PC-9 (cell line): ENCODE measurements around the gene C3orf70. TPM values are rescaled to one million over a fixed set of nuclear protein-coding genes. Genes with fewer than 3 reads are reported as not detected.

Source experiments
- BruUV-seq: library from RNA; stranded (reverse); fragments of 400-500 nt; replicated peaks from 2 replicates; lab custom pipeline; 2021; lab: Mats Ljungman, UMichigan
- CTCF ChIA-PET: fragments of 300-600 bp; sonication (Branson Sonifier 250); formaldehyde crosslinking; loops from one replicate; lab custom pipeline; 2022; ENCODE audit warnings: antibody characterized with exemption; lab: Charles Lee
- POLR2A ChIA-PET: fragments of 300-600 bp; sonication (Branson Sonifier 250); formaldehyde crosslinking; loops from one replicate; lab custom pipeline; 2022; ENCODE audit warnings: antibody characterized with exemption; ENCODE audit not compliant: unreplicated experiment; lab: Charles Lee
- DNase-seq, 2 experiments: peaks; one replicate each; pipeline versions ENCODE4 v3.0.0 to v3.0.0-alpha.2; 2015 to 2022; ENCODE audit warnings: mixed read lengths in 1 of 2
- H2AFZ ChIP-seq: fragments of 200-600 bp; sonication (generic); 2 replicates; pipeline ENCODE4 v1.8.1; 2017; ENCODE audit warnings: antibody characterized with exemption
- H3F3A ChIP-seq: fragments of 200-600 bp; sonication (generic); 2 replicates; pipeline ENCODE4 v1.8.1; 2017; ENCODE audit warnings: antibody characterized with exemption, mild to moderate bottlenecking, low read depth; ENCODE audit not compliant: insufficient read depth
- H3K27ac ChIP-seq: fragments of 200-600 bp; sonication (generic); 2 replicates; pipeline ENCODE4 v1.6.1; 2016; ENCODE audit warnings: mixed run types
- H3K27me3 ChIP-seq: fragments of 200-600 bp; sonication (generic); 2 replicates; pipeline ENCODE4 v1.6.1; 2016; ENCODE audit warnings: low read depth, mixed run types; ENCODE audit not compliant: insufficient read depth
- H3K36me3 ChIP-seq: fragments of 200-600 bp; sonication (generic); 2 replicates; pipeline ENCODE4 v1.6.1; 2016; ENCODE audit warnings: low read depth, mixed run types
- H3K4me1 ChIP-seq: fragments of 200-600 bp; sonication (generic); replicated peaks from 2 replicates; pipeline ENCODE4 v1.6.1; 2016; ENCODE audit warnings: mixed run types; ENCODE audit not compliant: insufficient read depth
- H3K4me2 ChIP-seq: fragments of 200-600 bp; sonication (generic); 2 replicates; pipeline ENCODE4 v1.6.1; 2017; ENCODE audit warnings: mixed run types
- H3K4me3 ChIP-seq: fragments of 200-600 bp; sonication (generic); 2 replicates; pipeline ENCODE4 v1.6.1; 2016; ENCODE audit warnings: mixed run types
- H3K79me2 ChIP-seq: fragments of 200-600 bp; sonication (generic); 2 replicates; pipeline ENCODE4 v1.6.1; 2017; ENCODE audit warnings: low read depth, mixed run types
- H3K9me2 ChIP-seq: fragments of 200-600 bp; sonication (generic); 2 replicates; pipeline ENCODE4 v1.8.1; 2017; ENCODE audit warnings: mild to moderate bottlenecking; ENCODE audit not compliant: insufficient read depth
- H3K9me3 ChIP-seq: fragments of 200-600 bp; sonication (generic); 2 replicates; pipeline ENCODE4 v1.8.1; 2016; ENCODE audit warnings: low read depth; ENCODE audit not compliant: insufficient read depth
- H4K20me1 ChIP-seq: fragments of 200-600 bp; sonication (generic); 2 replicates; pipeline ENCODE4 v1.8.1; 2017; ENCODE audit not compliant: insufficient read depth
- CTCF ChIP-seq: fragments of 200-600 bp; sonication (generic); conservative IDR thresholded peaks from 2 replicates; pipeline ENCODE4 v1.6.1; 2017; ENCODE audit warnings: mixed run types, antibody characterized with exemption, mild to moderate bottlenecking, moderate library complexity
- EZH2 ChIP-seq: fragments of 200-600 bp; sonication (generic); IDR thresholded peaks from 2 replicates; pipeline ENCODE4 v1.8.0; 2017; ENCODE audit warnings: antibody characterized with exemption, low read depth
- intact Hi-C: fragments of 100-400 bp; cut with micrococcal nuclease; formaldehyde crosslinking; loops from one replicate; pipeline ENCODE4 v1.10.0; 2022; ENCODE audit not compliant: unreplicated experiment
- total RNA-seq: library from RNA; stranded (reverse); gene quantifications from 2 replicates; pipeline ENCODE4 v1.2.3, GENCODE V29; 2021

Gene C3orf70
- total RNA-seq, 1 experiment from 2014 or later, result not detected

GRCh38 chr3:185090811-185091210, 62.0 kb downstream of the C3orf70 start:
- Histone ChIP-seq H3K36me3 (no peaks in the 10 kb centered on the region), H3K4me3 (no peak overlapping the region), H3K9me2 (no peaks in the 10 kb centered on the region), H3F3A (no peaks in the 10 kb centered on the region), H3K4me2 (no peak overlapping the region), H3K27me3 (peaks cover 38% of the 10 kb centered on the region), H2AFZ (no peak overlapping the region), H3K4me1 (no peaks in the 10 kb centered on the region), H4K20me1 (no peaks in the 10 kb centered on the region; the same call in 1 of the 2 replicates), H3K9me3 (no peaks in the 10 kb centered on the region), H3K27ac (no peak overlapping the region), H3K79me2 (no peaks in the 10 kb centered on the region)
- no peak for DNase-seq
- BruUV-seq, result no TSS peak
- TF ChIP-seq EZH2 (no peak), CTCF (no peak)
- POLR2A ChIA-PET, result no interaction called here
- CTCF ChIA-PET, result no interaction called here
- intact Hi-C loops, result no loop called here

- H4K20me1 ChIP-seq, result no peaks in the 10 kb centered on the region; the same call in 1 of the 2 replicates
- no peaks in the 10 kb centered on the region for H3K79me2 ChIP-seq
- ChIA-PET POLR2A (no interaction called here), CTCF (no interaction called here)
- H3F3A ChIP-seq, result no peaks in the 10 kb centered on the region
- BruUV-seq, result no TSS peak
- H3K4me1 ChIP-seq, result no peaks in the 10 kb centered on the region
- H3K9me2 ChIP-seq, result no peaks in the 10 kb centered on the region
- no peak overlapping the region for H3K4me2 ChIP-seq
- no peak overlapping the region for H3K27ac ChIP-seq
- no peak for DNase-seq
- no peaks in the 10 kb centered on the region for H3K9me3 ChIP-seq
- intact Hi-C loops, result no loop called here
- no peaks in the 10 kb centered on the region for H3K36me3 ChIP-seq
- H2AFZ ChIP-seq, result no peak overlapping the region
- TF ChIP-seq CTCF, result no peak
- TF ChIP-seq EZH2, result no peak
- no peak overlapping the region for H3K4me3 ChIP-seq
- H3K27me3 ChIP-seq, result peaks cover 38% of the 10 kb centered on the region
Measured at GRCh38 chr3:185089751-185090150, 63.1 kb downstream of the C3orf70 start.

- POLR2A ChIA-PET, result no interaction called here
- no peaks in the 10 kb centered on the region for H3F3A ChIP-seq
- CTCF ChIA-PET, result no interaction called here
- H3K36me3 ChIP-seq, result no peaks in the 10 kb centered on the region
- H3K4me2 ChIP-seq, result no peak overlapping the region
- no peaks in the 10 kb centered on the region for H3K4me1 ChIP-seq
- H3K27me3 ChIP-seq, result peaks cover 37% of the 10 kb centered on the region
- no peaks in the 10 kb centered on the region; the same call in 1 of the 2 replicates for H4K20me1 ChIP-seq
- no peak overlapping the region for H3K4me3 ChIP-seq
- intact Hi-C loops, result no loop called here
- H3K9me3 ChIP-seq, result no peaks in the 10 kb centered on the region
- no peaks in the 10 kb centered on the region for H3K9me2 ChIP-seq
- no TSS peak for BruUV-seq
- DNase-seq, result no peak
- H3K27ac ChIP-seq, result no peak overlapping the region
- no peak for TF ChIP-seq CTCF
- no peak for TF ChIP-seq EZH2
- no peaks in the 10 kb centered on the region for H3K79me2 ChIP-seq
- H2AFZ ChIP-seq, result no peak overlapping the region
Measured at GRCh38 chr3:185089343-185089742, 63.5 kb downstream of the C3orf70 start.
